Activated naive CD8-positive, alpha-beta T cell (primary cell): ENCODE results near the gene DHX15.

Experiments
- H3K27ac Mint-ChIP-seq: one replicate; pipeline ENCODE4 v1.8.0; 2021; ENCODE audit warnings: mixed read lengths
- H3K27me3 Mint-ChIP-seq: one replicate; pipeline ENCODE4 v1.8.0; 2021; ENCODE audit warnings: mixed read lengths
- H3K36me3 Mint-ChIP-seq: one replicate; pipeline ENCODE4 v1.8.0; 2021; ENCODE audit warnings: mixed read lengths
- H3K4me1 Mint-ChIP-seq: one replicate; pipeline ENCODE4 v1.8.0; 2021; ENCODE audit warnings: low read depth, mixed read lengths
- H3K4me3 Mint-ChIP-seq: one replicate; pipeline ENCODE4 v1.8.0; 2021; ENCODE audit warnings: mild to moderate bottlenecking, mixed read lengths
- H3K9me3 Mint-ChIP-seq: one replicate; pipeline ENCODE4 v1.8.0; 2021; ENCODE audit warnings: low read depth, mixed read lengths

The DHX15 gene

GRCh38 chr4:24497221-24497620, 87.1 kb downstream of the DHX15 start:
- no peaks in the 10 kb centered on the region for H3K4me1 Mint-ChIP-seq
- H3K27me3 Mint-ChIP-seq = no peaks in the 10 kb centered on the region

GRCh38 chr4:24496597-24496996, 87.8 kb downstream of the DHX15 start:
- Mint-ChIP-seq H3K4me1 (no peaks in the 10 kb centered on the region), H3K27me3 (peaks cover 3% of the 10 kb centered on the region), H3K36me3 (no peaks in the 10 kb centered on the region), H3K9me3 (no peaks in the 10 kb centered on the region), H3K27ac (no peak overlapping the region), H3K4me3 (no peak overlapping the region)

More at GRCh38 chr4:24497221-24497620, 87.1 kb downstream of the DHX15 start:
- Mint-ChIP-seq H3K27ac (no peak overlapping the region), H3K4me3 (no peak overlapping the region), H3K9me3 (no peaks in the 10 kb centered on the region), H3K36me3 (no peaks in the 10 kb centered on the region)

GRCh38 chr4:24495388-24495787, 89.0 kb downstream of the DHX15 start:
- no peak overlapping the region for H3K4me3 Mint-ChIP-seq
- no peaks in the 10 kb centered on the region for H3K4me1 Mint-ChIP-seq
- no peak overlapping the region for H3K27ac Mint-ChIP-seq
- H3K36me3 Mint-ChIP-seq = no peaks in the 10 kb centered on the region
- no peaks in the 10 kb centered on the region for H3K9me3 Mint-ChIP-seq
- peaks cover 4% of the 10 kb centered on the region for H3K27me3 Mint-ChIP-seq

DNA sequence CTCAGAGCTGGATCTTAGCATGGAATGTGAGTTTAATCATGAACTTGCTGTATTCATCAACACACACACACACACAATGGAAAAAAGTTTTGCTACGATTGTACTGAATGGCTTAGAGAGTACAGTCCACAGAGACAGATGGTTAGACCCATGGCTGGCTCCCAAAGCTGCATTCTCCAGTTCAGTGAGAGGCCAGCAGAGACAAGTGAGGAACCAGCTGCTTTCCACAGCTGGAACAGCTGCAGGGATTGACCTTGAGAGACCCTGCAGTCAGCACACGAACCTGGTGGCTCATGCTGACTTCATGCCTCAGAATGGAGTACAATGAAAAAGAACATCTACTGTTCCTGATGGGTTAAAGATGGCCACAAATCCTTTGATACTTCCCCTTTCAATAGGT, 94.5 kb downstream of the DHX15 start:
- Mint-ChIP-seq H3K27me3 (peaks cover 21% of the 10 kb centered on the region), H3K27ac (no peak overlapping the region), H3K4me3 (no peak overlapping the region), H3K4me1 (no peaks in the 10 kb centered on the region), H3K36me3 (peaks cover 4% of the 10 kb centered on the region), H3K9me3 (no peaks in the 10 kb centered on the region)

DNA sequence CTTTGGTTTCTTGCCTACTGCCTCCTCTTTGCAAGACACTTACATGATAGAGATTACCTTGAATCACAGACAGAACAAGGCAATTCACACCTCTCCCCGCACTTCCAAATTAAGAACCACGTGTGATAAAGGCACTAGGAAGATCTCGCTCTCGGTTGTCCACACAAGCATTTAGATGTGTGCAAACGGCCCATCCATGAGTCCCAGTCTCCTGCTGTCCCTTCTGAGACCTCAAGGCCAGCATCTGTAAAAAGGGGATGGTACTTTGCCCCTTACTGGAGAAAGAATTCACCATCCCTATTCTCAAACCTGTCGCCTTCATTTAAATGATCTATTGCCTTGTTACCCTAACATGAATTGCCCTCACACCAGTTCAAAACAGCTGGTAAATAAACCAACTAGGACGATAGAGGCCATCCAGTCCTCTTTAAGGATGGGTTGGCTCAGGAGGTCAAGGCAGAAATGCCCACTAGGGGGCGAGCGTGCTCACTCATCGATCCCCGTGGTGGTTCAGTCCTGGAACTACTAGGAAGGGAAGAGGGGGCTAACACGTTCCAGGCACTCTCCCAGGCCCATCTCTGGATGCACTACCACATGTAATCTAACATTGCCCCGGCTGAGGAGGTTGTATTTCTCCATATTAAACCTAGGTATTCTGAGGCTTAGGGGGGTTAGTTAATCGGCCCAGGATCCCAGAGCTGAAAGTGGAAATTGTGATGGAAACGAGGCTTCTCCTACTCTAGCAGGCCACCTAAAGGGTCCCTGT, 95.8 kb downstream of the DHX15 start:
- Mint-ChIP-seq H3K27ac (no peak overlapping the region), H3K27me3 (peaks cover 21% of the 10 kb centered on the region), H3K9me3 (no peaks in the 10 kb centered on the region), H3K4me1 (no peaks in the 10 kb centered on the region), H3K36me3 (peaks cover 4% of the 10 kb centered on the region), H3K4me3 (no peak overlapping the region)

- no peak overlapping the region for H3K4me3 Mint-ChIP-seq
- no peaks in the 10 kb centered on the region for H3K9me3 Mint-ChIP-seq
- H3K27me3 Mint-ChIP-seq = peaks cover 29% of the 10 kb centered on the region
- peaks cover 4% of the 10 kb centered on the region for H3K36me3 Mint-ChIP-seq
- no peak overlapping the region for H3K27ac Mint-ChIP-seq
- H3K4me1 Mint-ChIP-seq = no peaks in the 10 kb centered on the region
Measured at GRCh38 chr4:24482871-24483270, 101.5 kb downstream of the DHX15 start.

- peaks cover 31% of the 10 kb centered on the region for H3K27me3 Mint-ChIP-seq
- peaks cover 6% of the 10 kb centered on the region for H3K4me1 Mint-ChIP-seq
- no peaks in the 10 kb centered on the region for H3K9me3 Mint-ChIP-seq
- H3K4me3 Mint-ChIP-seq = no peak overlapping the region
- H3K27ac Mint-ChIP-seq = no peak overlapping the region
- H3K36me3 Mint-ChIP-seq = no peaks in the 10 kb centered on the region
Measured at GRCh38 chr4:24477919-24478318, 106.4 kb downstream of the DHX15 start.
